ENCODE results near the gene TSPAN13. TPM values are rescaled to one million over a fixed set of nuclear protein-coding genes. Genes with fewer than 3 reads are reported as not detected.

Gene TSPAN13
- total and polyA plus RNA-seq, 2 of the 8 experiments (the other 6 are each of a cell fraction or from before 2014, with no cell fraction given) = 15.3 to 28.1 TPM

GRCh38 chr7:16711730-16712129 is 41.8 kb upstream of the TSPAN13 start:
- no peak overlapping the region for H3K4me3 ChIP-seq (ENCODE audit: extremely low read depth in 1 of 4, insufficient read depth in 2 of 4, low read depth in 3 of 4, low read length in 4 of 4)
- no peak overlapping the region for H3K4me2 ChIP-seq (ENCODE audit: insufficient read depth in 1 of 2, low read depth in 2 of 2, low read length in 2 of 2)
- 96% methylated on average over 4 of the region's 4 CpGs; no CpG with 5 or more reads in 1 of the 2 experiments for WGBS, 2 experiments (ENCODE audit: extremely low coverage in 1 of 2, insufficient coverage in 1 of 2, insufficient read length in 1 of 2, insufficient replicate concordance in 2 of 2, low coverage in 1 of 2, low lambda C conversion rate in 2 of 2, missing lambda C conversion rate in 1 of 2)
- no peak overlapping the region for H3K9ac ChIP-seq (replicated peaks in 1 of 4; ENCODE audit: extremely low read depth in 1 of 4, low read depth in 3 of 4, low read length in 3 of 4)
- H2BK5ac ChIP-seq (ENCODE audit: low read depth, low read length) = no peak overlapping the region
- DNase-seq (ENCODE audit: low read depth in 1 of 2, low spot score in 2 of 2) = no peak
- no peak overlapping the region for H2BK15ac ChIP-seq (ENCODE audit: low read length)
- ChIA-PET CTCF (ENCODE audit: partially characterized antibody) (no interaction called here), POLR2A (ENCODE audit: partially characterized antibody) (no interaction called here)
- TF ChIP-seq, protein P1, sequence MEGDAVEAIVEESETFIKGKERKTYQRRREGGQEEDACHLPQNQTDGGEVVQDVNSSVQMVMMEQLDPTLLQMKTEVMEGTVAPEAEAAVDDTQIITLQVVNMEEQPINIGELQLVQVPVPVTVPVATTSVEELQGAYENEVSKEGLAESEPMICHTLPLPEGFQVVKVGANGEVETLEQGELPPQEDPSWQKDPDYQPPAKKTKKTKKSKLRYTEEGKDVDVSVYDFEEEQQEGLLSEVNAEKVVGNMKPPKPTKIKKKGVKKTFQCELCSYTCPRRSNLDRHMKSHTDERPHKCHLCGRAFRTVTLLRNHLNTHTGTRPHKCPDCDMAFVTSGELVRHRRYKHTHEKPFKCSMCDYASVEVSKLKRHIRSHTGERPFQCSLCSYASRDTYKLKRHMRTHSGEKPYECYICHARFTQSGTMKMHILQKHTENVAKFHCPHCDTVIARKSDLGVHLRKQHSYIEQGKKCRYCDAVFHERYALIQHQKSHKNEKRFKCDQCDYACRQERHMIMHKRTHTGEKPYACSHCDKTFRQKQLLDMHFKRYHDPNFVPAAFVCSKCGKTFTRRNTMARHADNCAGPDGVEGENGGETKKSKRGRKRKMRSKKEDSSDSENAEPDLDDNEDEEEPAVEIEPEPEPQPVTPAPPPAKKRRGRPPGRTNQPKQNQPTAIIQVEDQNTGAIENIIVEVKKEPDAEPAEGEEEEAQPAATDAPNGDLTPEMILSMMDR (IDR thresholded peaks at IDR 0.05; ENCODE audit: control extremely low read depth in 1 of 3, insufficient read depth in 1 of 3, low read depth in 1 of 3, low read length in 3 of 3) = no peak
- TF ChIP-seq EP300 (IDR thresholded peaks at IDR 0.05; ENCODE audit: borderline replicate concordance in 1 of 2, low read depth in 2 of 2, low read length in 2 of 2) (no peak), SIX5 (IDR thresholded peaks at IDR 0.05; ENCODE audit: low read depth, low read length) (no peak), TCF12 (IDR thresholded peaks at IDR 0.05; ENCODE audit: low read depth, low read length) (no peak), CREB1 (IDR thresholded peaks at IDR 0.05) (no peak), JUN (IDR thresholded peaks at IDR 0.05; ENCODE audit: low read depth, low read length) (no peak), TAF1 (IDR thresholded peaks at IDR 0.05; ENCODE audit: low read depth, low read length) (no peak), CHD1 (IDR thresholded peaks at IDR 0.05; ENCODE audit: low read depth, low read length) (no peak), RAD21 (IDR thresholded peaks at IDR 0.05 in 1 of 2, conservative IDR thresholded peaks at IDR 0.05 in 1 of 2; ENCODE audit: low read depth in 2 of 2, low read length in 2 of 2) (no peak), SIN3A (conservative IDR thresholded peaks at IDR 0.05 in 1 of 2, IDR thresholded peaks at IDR 0.05 in 1 of 2; ENCODE audit: low read depth in 1 of 2, low read length in 2 of 2) (no peak), CBX5 (IDR thresholded peaks at IDR 0.05; ENCODE audit: low read depth, low read length) (no peak), SP1 (IDR thresholded peaks at IDR 0.05; ENCODE audit: low read depth, low read length) (no peak)
- H3K14ac ChIP-seq (ENCODE audit: insufficient read length) = no peak overlapping the region
- H3K4ac ChIP-seq (replicated peaks; ENCODE audit: insufficient read length, low read depth, low read length) = no peak overlapping the region
- H3K23me2 ChIP-seq (ENCODE audit: low read depth, low read length) = no peaks in the 10 kb centered on the region; the same call in 1 of the 2 replicates
- H3K79me2 ChIP-seq (ENCODE audit: control insufficient read depth in 1 of 2, insufficient read depth in 2 of 2, low read length in 2 of 2) = no peaks in the 10 kb centered on the region
- H4K5ac ChIP-seq (ENCODE audit: insufficient read length, low read depth, low read length) = no peak overlapping the region
- H2AK5ac ChIP-seq (ENCODE audit: low read depth, low read length) = no peak overlapping the region
- no peak overlapping the region for H3K27ac ChIP-seq (ENCODE audit: low read depth, low read length)
- H2AFZ ChIP-seq (ENCODE audit: low read length) = no peak overlapping the region
- no peaks in the 10 kb centered on the region; a peak in 1 of 8 replicates for H3K36me3 ChIP-seq (ENCODE audit: control insufficient read depth in 2 of 4, insufficient read depth in 4 of 4, low read length in 3 of 4)
- H3K9me3 ChIP-seq (ENCODE audit: insufficient read depth in 2 of 2, low read depth in 1 of 2, low read length in 1 of 2) = no peaks in the 10 kb centered on the region
- H2BK120ac ChIP-seq (replicated peaks; ENCODE audit: low read depth, low read length) = no peak overlapping the region
- H4K91ac ChIP-seq (replicated peaks; ENCODE audit: insufficient read length, low read length) = no peak overlapping the region
- H3K4me1 ChIP-seq (replicated peaks in 1 of 4; ENCODE audit: control insufficient read depth in 3 of 4, insufficient read depth in 4 of 4, low read length in 3 of 4) = peaks cover 0 to 2% (median 0%) of the 10 kb centered on the region in 4 experiments; a peak in 1 of 7 replicates
- H3K18ac ChIP-seq (ENCODE audit: extremely low read depth, low read length) = no peak overlapping the region
- no peaks in the 10 kb centered on the region for H4K20me1 ChIP-seq (replicated peaks in 1 of 2; ENCODE audit: control insufficient read depth in 1 of 2, insufficient read depth in 2 of 2, low read length in 2 of 2)
- no peak overlapping the region for H2BK12ac ChIP-seq (ENCODE audit: low read depth, low read length)
- no peaks in the 10 kb centered on the region for H3K79me1 ChIP-seq (ENCODE audit: low read depth, low read length)
- H2BK20ac ChIP-seq (ENCODE audit: low read length) = no peak overlapping the region
- H3K23ac ChIP-seq (ENCODE audit: insufficient read length) = no peak overlapping the region
- no peak overlapping the region for H4K8ac ChIP-seq (ENCODE audit: extremely low read depth, insufficient read depth, low read length)
- no peak overlapping the region for H3K56ac ChIP-seq (replicated peaks; ENCODE audit: insufficient read length, low read depth, low read length)
- no peak for FAIRE-seq
- H3K27me3 ChIP-seq (replicated peaks in 1 of 4; ENCODE audit: control insufficient read depth in 3 of 4, extremely low read depth in 1 of 4, insufficient read depth in 3 of 4, low read length in 3 of 4) = peaks cover 0 to 1% (median 0%) of the 10 kb centered on the region in 4 experiments; a peak in 1 of 7 replicates
